HL-60/S4 treated with retinoic acid at 250 ng/mL for 4 days and 3 days (cell line): ENCODE data around the gene EGR2.

Experiments used
- in situ Hi-C: fragments of 300-500 bp; cut with MboI; formaldehyde crosslinking; loops from 2 replicates; pipeline ENCODE4 v1.7.0; 2022; ENCODE audit warnings: low sequenced_read_pairs

Gene EGR2

GRCh38 chr10:62816331-62817120 lies at the start of gene EGR2:
Gene EGR2, minus strand, starts transcription at chr10:62816366. Its CDS starts 337 bp downstream, at chr10:62816029.
- in situ Hi-C loops: no loop called here

- in situ Hi-C loops: no loop called here
Measured at GRCh38 chr10:62862447-62862846, 46.3 kb upstream of the EGR2 start.

GRCh38 chr10:62861507-62861906 lies 45.3 kb upstream of the EGR2 start:
- in situ Hi-C loops: no loop called here

- in situ Hi-C loops: no loop called here
Measured at GRCh38 chr10:62860946-62861345, 44.8 kb upstream of the EGR2 start.

- in situ Hi-C loops: no loop called here
Measured at GRCh38 chr10:62858364-62858763, 42.2 kb upstream of the EGR2 start.

DNA sequence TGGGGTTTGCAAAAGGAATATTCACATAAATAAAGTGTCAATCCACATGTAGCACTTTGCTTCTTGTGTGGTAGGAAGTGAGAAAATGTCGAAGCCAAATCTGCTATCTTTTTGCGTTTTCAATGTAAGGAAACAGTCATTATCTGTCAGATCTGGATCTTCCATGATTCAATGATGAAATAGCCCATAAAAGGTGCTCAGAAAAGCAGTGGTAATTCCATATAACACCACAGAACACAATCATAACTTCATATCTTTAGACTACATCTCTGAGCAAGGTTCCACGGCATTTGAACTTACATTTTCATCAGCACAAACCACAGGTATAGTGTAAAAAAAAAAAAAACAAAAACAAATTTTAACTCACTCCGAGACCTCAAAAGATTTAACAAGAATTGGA lies 39.9 kb upstream of the EGR2 start:
- in situ Hi-C loops: no loop called here

GRCh38 chr10:62853710-62854109 lies 37.5 kb upstream of the EGR2 start:
- in situ Hi-C loops: no loop called here

GRCh38 chr10:62852961-62853702 lies 37.0 kb upstream of the EGR2 start:
- in situ Hi-C loops: no loop called here

- in situ Hi-C loops: no loop called here
Measured at GRCh38 chr10:62851442-62851841, 35.3 kb upstream of the EGR2 start.

- in situ Hi-C loops: no loop called here
Measured at GRCh38 chr10:62850646-62851045, 34.5 kb upstream of the EGR2 start.

DNA sequence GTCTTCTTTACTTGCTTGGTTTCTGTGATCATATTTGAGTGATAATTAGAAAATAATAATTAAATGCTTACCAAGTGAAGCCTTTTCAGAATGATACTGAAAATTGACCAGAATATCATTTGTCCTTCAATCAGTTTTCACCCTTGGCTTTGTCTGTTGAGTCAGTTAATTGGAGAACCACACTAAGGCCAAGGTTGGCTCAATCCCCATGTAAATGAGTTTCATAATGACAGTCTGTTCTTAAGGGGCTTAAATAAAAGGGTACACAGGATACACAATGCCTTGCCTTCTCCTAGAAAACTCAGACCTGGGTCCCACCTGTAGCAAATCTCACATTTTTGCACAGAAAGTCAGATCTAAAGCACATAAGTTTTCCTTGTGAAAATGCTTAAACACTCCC lies 31.3 kb upstream of the EGR2 start:
- in situ Hi-C loops: no loop called here

DNA sequence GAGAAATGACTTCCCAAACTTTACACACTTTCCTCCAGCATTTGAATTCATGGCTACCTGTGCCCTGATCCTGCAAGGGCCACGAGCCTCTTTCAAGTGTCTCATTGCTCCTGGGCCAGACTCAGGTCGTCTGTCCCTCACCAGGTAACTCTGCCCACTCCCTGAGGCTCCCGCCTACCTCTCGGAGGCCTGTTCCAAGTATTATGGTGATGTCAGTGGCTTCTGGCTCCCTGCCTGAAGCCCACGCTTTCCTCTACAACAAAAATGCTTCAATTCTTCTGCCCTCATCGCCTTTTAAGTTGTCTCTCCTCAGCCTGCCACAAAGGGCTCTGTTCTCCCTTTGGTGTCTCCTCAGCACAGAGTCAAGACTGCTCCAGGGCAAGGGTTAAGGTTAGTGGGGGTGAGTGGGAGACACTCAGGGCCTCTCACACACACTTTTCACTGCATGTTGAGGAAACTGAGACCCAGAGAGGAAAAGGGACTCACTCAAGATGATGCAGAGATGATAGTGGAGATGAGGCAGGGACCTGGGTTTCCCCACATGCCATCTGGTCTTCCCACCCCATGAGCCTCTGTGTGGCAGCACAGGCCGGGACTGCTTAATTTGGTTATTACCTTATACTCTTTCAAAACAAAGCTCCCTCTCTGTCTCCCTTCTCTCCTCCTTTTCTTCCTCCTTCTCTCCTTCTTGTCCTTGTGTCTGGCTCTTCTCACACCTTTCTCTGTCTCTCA lies 28.3 kb upstream of the EGR2 start:
- in situ Hi-C loops: no loop called here

GRCh38 chr10:62843600-62843999 lies 27.4 kb upstream of the EGR2 start:
- in situ Hi-C loops: no loop called here

DNA sequence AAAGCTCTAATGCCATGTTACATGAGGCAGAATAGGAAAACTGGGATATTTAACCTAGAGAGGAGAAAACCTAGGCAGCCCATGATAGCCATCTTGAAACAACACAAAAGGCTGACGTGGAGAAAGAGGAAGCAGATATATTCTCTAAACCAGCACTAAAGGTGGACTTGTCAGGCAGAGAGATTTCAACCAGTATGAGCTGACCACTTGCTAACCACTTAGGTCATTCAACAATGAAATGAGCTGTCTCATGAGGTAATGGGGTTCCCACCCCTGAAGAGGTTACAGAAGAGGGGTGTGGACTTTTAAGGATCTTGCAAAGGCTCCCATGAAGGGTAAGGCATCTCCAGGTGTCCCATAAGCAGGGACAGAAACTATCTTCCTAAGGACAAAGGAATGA lies 26.8 kb upstream of the EGR2 start:
- in situ Hi-C loops: no loop called here

GRCh38 chr10:62839590-62839989 lies 23.4 kb upstream of the EGR2 start:
- in situ Hi-C loops: no loop called here

- in situ Hi-C loops: no loop called here
Measured at GRCh38 chr10:62831346-62831745, 15.2 kb upstream of the EGR2 start.

DNA sequence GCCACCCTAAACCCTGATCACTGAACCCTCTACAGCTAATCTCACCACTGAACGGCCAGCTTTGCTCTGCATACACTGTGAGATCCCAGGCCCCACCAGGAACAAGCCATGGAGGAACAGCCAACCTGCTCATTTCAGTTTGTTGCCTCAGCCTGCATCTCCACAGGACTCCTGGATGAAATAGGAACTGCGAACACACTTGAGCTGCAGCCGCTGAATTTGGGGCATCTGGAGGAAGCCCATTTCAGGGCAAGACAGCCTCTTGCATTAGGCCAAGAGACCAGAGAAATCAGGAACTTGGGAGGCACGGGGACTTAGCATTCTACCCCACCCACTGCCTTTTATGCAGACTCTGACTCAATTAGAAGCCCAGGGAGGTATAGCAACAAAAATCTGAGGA lies 14.5 kb upstream of the EGR2 start:
- in situ Hi-C loops: no loop called here

- in situ Hi-C loops: no loop called here
Measured at GRCh38 chr10:62829622-62830021, 13.5 kb upstream of the EGR2 start.

DNA sequence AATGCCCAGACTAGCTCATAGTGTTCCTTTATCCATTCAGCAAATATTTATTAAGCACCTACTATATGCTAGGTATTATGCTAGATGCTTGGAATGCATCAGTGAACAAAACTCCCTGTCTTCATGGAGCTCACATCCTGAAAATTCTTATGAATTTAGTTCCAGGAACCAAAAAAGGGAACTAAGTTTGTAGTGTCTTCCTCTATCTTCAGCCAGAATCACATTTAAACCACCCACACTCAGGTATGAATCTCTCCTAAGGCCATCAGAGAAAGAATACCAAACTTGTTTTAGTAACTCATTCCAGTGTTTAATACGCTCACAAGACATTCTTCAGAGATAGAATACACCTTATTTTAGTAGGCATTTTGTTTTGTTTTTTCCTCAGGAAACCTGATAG lies 10.1 kb upstream of the EGR2 start:
- in situ Hi-C loops: no loop called here

DNA sequence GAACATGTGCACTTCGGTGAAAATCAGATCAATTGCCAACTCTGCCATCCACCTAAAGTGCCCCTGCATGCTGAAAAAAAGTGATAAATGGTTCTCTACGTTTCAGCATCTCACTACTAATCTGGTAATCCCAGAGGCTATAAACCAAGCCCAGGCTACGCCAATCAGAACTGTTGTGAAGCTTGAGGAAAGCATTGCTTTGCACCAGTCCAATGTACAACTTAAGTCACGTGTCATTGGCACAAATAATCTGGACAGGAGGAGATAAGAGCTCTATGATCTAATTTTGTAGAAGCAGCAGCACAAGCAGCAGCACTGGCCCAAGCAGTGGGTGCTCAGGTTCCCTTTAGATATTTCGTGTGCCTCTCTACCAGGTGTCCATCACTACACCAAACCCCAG lies 4.4 kb upstream of the EGR2 start:
- in situ Hi-C loops: no loop called here

DNA sequence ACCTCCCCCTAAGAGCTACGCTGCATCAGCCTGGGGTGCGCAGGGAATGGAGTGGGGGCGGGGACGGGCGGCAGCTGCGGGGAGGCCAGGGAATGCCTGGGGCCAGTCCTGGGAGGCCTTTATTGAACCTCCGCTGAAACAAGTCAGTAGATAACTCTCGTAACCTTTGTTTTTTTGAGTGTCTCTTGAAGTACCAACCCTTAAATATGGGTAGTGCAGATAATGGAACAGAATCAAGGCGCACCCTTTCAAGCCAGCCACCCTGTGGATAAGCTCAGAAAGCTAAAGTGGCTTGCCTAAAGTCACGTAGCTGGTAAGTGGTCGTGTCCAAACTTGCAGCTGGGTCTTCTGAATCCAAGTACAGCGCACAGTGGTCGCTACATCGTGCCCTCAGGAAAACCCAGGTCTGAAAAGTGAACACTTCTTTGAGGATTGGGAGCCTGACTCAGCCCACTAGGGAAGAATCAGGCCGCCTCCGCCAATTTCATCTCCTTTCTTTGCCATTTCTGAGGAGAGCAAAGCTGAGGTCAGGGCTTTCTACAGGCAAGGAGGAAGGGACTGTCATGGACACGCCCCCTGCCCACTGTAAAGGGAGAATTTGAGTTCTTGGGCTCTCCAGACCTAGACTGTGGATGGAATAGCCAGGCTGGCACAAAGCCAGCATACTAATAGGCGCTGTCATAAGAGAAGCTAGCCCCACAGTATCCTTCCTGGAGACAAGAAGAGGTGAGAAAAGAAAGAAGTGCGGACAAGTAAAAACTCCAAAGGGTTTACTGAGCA lies 3.2 kb upstream of the EGR2 start:
- in situ Hi-C loops: no loop called here
